HG02973 (cell line): ENCODE results near the gene KIAA0586.
"Not testable (repeated sequence)": the region's sequence is repeated elsewhere in the genome, so short reads cannot be mapped to it uniquely, and the experiment has no call there.

Experiments used
- ATAC-seq: cut with Tn5 transposase; IDR thresholded peaks from one replicate; pipeline ENCODE4 v1.9.1; 2021; ENCODE audit warnings: moderate library complexity; ENCODE audit not compliant: unreplicated experiment

Gene KIAA0586

GRCh38 chr14:58427281-58428117, at the start of gene KIAA0586, which contains the start of gene TIMM9:
Gene KIAA0586, plus strand, starts transcription at chr14:58427719. Its CDS starts 546 bp downstream, at chr14:58428265.
Gene TIMM9, minus strand, starts transcription at chr14:58427531. Its CDS starts 15,586 bp downstream, at chr14:58411945.
- peak; percentile 81 for ATAC-seq

- no peak for ATAC-seq
Observed at GRCh38 chr14:58390830-58391229, 36.7 kb upstream of the KIAA0586 start.

- ATAC-seq, result no peak
Observed at GRCh38 chr14:58395562-58395811, 32.0 kb upstream of the KIAA0586 start.

GRCh38 chr14:58395812-58396788, 31.4 kb upstream of the KIAA0586 start, which contains the start of gene TOMM20L:
Gene TOMM20L, plus strand, starts transcription at chr14:58395930. Its CDS starts 28 bp downstream, at chr14:58395958.
- peak; percentile 91 for ATAC-seq

- ATAC-seq, result no peak
Observed at GRCh38 chr14:58397156-58397555, 30.4 kb upstream of the KIAA0586 start.

GRCh38 chr14:58398495-58398894, 29.0 kb upstream of the KIAA0586 start:
- no peak for ATAC-seq

GRCh38 chr14:58398895-58399294, 28.6 kb upstream of the KIAA0586 start:
- ATAC-seq, result no peak

GRCh38 chr14:58401587-58401986, 25.9 kb upstream of the KIAA0586 start:
- no peak for ATAC-seq

- no peak for ATAC-seq
Observed at GRCh38 chr14:58408681-58409215, 18.8 kb upstream of the KIAA0586 start.

- no peak for ATAC-seq
Observed at GRCh38 chr14:58414845-58415244, 12.7 kb upstream of the KIAA0586 start.

- no peak for ATAC-seq
Observed at GRCh38 chr14:58415636-58416547, 11.6 kb upstream of the KIAA0586 start.

- not testable (repeated sequence) for ATAC-seq
Observed at GRCh38 chr14:58416934-58417333, 10.6 kb upstream of the KIAA0586 start.

- ATAC-seq, result peak; percentile 26
Observed at GRCh38 chr14:58426670-58427280, 744 bp upstream of the KIAA0586 start.

- ATAC-seq, result no peak
Observed at GRCh38 chr14:58428118-58428683, 682 bp downstream of the KIAA0586 start.

GRCh38 chr14:58430156-58430555, 2.6 kb downstream of the KIAA0586 start:
- no peak for ATAC-seq

GRCh38 chr14:58439476-58439875, 12.0 kb downstream of the KIAA0586 start:
- no peak for ATAC-seq

GRCh38 chr14:58444627-58445026, 17.1 kb downstream of the KIAA0586 start:
- ATAC-seq, result no peak

GRCh38 chr14:58455593-58456265, 28.2 kb downstream of the KIAA0586 start:
- no peak for ATAC-seq

GRCh38 chr14:58460772-58461171, 33.3 kb downstream of the KIAA0586 start:
- no peak for ATAC-seq
